ENCODE measurements around the gene NHEJ1.

DNA sequence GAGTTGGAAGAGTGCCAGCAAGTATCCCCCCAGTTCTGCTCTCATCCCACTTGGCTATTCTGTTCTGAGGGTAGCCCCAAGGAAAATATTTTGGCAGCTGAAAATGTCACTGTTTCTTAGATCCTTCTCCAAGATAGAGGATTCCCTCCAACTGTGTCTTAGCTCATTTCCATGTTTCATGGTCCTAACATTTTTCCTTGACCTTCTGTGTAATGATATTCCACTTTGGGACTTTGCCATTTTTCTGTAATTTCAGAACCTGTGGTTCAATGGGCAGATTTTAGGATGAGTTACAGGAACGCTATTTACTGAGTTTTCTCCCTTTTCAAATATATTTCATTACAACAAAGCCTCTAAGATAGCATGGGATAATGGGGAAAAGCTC, 34.7 kb downstream of the NHEJ1 start:
- TF ChIP-seq, protein P1, sequence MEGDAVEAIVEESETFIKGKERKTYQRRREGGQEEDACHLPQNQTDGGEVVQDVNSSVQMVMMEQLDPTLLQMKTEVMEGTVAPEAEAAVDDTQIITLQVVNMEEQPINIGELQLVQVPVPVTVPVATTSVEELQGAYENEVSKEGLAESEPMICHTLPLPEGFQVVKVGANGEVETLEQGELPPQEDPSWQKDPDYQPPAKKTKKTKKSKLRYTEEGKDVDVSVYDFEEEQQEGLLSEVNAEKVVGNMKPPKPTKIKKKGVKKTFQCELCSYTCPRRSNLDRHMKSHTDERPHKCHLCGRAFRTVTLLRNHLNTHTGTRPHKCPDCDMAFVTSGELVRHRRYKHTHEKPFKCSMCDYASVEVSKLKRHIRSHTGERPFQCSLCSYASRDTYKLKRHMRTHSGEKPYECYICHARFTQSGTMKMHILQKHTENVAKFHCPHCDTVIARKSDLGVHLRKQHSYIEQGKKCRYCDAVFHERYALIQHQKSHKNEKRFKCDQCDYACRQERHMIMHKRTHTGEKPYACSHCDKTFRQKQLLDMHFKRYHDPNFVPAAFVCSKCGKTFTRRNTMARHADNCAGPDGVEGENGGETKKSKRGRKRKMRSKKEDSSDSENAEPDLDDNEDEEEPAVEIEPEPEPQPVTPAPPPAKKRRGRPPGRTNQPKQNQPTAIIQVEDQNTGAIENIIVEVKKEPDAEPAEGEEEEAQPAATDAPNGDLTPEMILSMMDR (IDR thresholded peaks at IDR 0.05), result no peak
- no peak for TF ChIP-seq POLR2A (IDR thresholded peaks at IDR 0.05)
- no peak for TF ChIP-seq POLR2AphosphoS5 (IDR thresholded peaks at IDR 0.05)
- no peak for TF ChIP-seq EP300 (IDR thresholded peaks at IDR 0.05)
